ENCODE measurements around the gene RFC2.
"Not testable (repeated sequence)": the region's sequence is repeated elsewhere in the genome, so short reads cannot be mapped to it uniquely, and the experiment has no call there.

Gene RFC2

GRCh38 chr7:74249058-74249457 is 5.1 kb downstream of the RFC2 start:
- not testable (repeated sequence) for H3K27me3 ChIP-seq (ENCODE audit: control insufficient read depth in 1 of 2, insufficient read depth in 2 of 2, low read length in 2 of 2); H3K9ac ChIP-seq (ENCODE audit: low read depth in 1 of 2, low read length in 2 of 2); H3K9me3 ChIP-seq (ENCODE audit: control insufficient read depth in 1 of 2, low read length in 2 of 2); H3K27ac ChIP-seq (ENCODE audit: low read depth, low read length); H3K4me3 ChIP-seq (ENCODE audit: low read depth in 1 of 2, low read length in 2 of 2)
- Histone ChIP-seq H3K4me1 (ENCODE audit: control insufficient read depth in 1 of 2, insufficient read depth in 2 of 2, low read length in 2 of 2) (peaks cover 5 to 12% of the 10 kb centered on the region in 2 donors), H3K36me3 (ENCODE audit: control insufficient read depth in 1 of 2, insufficient read depth in 2 of 2, low read length in 2 of 2) (peaks cover 7 to 25% of the 10 kb centered on the region in 2 donors)

DNA sequence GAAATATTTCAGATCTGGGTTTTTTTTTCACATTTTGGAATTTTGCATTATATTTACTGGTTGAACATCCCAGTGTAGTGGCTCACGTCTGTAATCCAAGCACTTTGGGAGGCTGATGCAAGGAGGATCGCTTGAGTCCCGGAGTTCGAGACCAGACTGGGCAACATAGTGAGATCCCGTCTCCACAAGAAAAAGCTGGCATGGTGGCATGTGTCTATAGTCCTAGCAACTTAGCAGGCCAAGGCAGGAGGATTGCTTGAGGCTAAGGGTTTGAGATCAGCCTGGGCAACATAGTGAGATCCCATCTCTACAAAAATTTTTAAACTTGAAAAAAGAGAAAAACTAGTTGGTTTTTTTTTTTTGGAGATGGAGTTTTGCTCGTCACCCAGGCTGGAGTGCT is 6.0 kb downstream of the RFC2 start:
- Histone ChIP-seq H3K36me3 (ENCODE audit: control insufficient read depth in 1 of 2, insufficient read depth in 2 of 2, low read length in 2 of 2) (peaks cover 7 to 28% of the 10 kb centered on the region in 2 donors), H3K9me3 (ENCODE audit: control insufficient read depth in 1 of 2, low read length in 2 of 2) (no peaks in the 10 kb centered on the region), H3K27me3 (ENCODE audit: control insufficient read depth in 1 of 2, insufficient read depth in 2 of 2, low read length in 2 of 2) (no peaks in the 10 kb centered on the region), H3K4me1 (ENCODE audit: control insufficient read depth in 1 of 2, insufficient read depth in 2 of 2, low read length in 2 of 2) (peaks cover 3 to 7% of the 10 kb centered on the region in 2 donors), H3K4me3 (ENCODE audit: low read depth in 1 of 2, low read length in 2 of 2) (no peak overlapping the region), H3K9ac (ENCODE audit: low read depth in 1 of 2, low read length in 2 of 2) (no peak overlapping the region), H3K27ac (ENCODE audit: low read depth, low read length) (no peak overlapping the region)

- Histone ChIP-seq H3K9ac (ENCODE audit: low read depth in 1 of 2, low read length in 2 of 2) (no peak overlapping the region), H3K27ac (ENCODE audit: low read depth, low read length) (no peak overlapping the region), H3K36me3 (ENCODE audit: control insufficient read depth in 1 of 2, insufficient read depth in 2 of 2, low read length in 2 of 2) (peaks cover 7 to 40% of the 10 kb centered on the region in 2 donors), H3K4me1 (ENCODE audit: control insufficient read depth in 1 of 2, insufficient read depth in 2 of 2, low read length in 2 of 2) (no peaks in the 10 kb centered on the region), H3K9me3 (ENCODE audit: control insufficient read depth in 1 of 2, low read length in 2 of 2) (no peaks in the 10 kb centered on the region), H3K4me3 (ENCODE audit: low read depth in 1 of 2, low read length in 2 of 2) (no peak overlapping the region), H3K27me3 (ENCODE audit: control insufficient read depth in 1 of 2, insufficient read depth in 2 of 2, low read length in 2 of 2) (no peaks in the 10 kb centered on the region)
Observed at GRCh38 chr7:74246497-74246896, 7.7 kb downstream of the RFC2 start.

GRCh38 chr7:74242122-74242443 is 12.1 kb downstream of the RFC2 start:
- Histone ChIP-seq H3K36me3 (ENCODE audit: control insufficient read depth in 1 of 2, insufficient read depth in 2 of 2, low read length in 2 of 2) (peaks cover 8 to 45% of the 10 kb centered on the region in 2 donors), H3K27ac (ENCODE audit: low read depth, low read length) (no peak overlapping the region), H3K9me3 (ENCODE audit: control insufficient read depth in 1 of 2, low read length in 2 of 2) (no peaks in the 10 kb centered on the region), H3K4me1 (ENCODE audit: control insufficient read depth in 1 of 2, insufficient read depth in 2 of 2, low read length in 2 of 2) (no peaks in the 10 kb centered on the region), H3K4me3 (ENCODE audit: low read depth in 1 of 2, low read length in 2 of 2) (no peak overlapping the region), H3K9ac (ENCODE audit: low read depth in 1 of 2, low read length in 2 of 2) (no peak overlapping the region), H3K27me3 (ENCODE audit: control insufficient read depth in 1 of 2, insufficient read depth in 2 of 2, low read length in 2 of 2) (no peaks in the 10 kb centered on the region)

DNA sequence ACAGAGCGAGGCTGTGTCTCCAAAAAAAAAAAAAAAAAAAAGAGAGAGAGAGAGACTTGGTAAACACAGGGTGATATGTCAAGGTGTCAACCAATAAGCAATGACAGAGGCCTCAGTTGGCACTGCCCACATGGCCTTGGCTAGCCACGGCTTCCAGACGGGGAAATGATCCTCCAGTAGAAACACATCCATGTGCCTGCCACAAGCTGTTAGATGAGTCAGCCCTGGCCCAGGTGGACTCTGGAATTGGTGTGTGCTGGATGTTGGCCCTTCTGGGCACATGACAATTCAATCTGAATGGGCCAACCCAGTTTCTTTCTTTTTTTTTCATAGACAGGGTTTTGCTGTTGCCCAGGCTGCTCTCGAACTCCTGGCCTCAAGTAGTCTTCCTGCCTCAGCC is 13.7 kb downstream of the RFC2 start:
- Histone ChIP-seq H3K9me3 (ENCODE audit: control insufficient read depth in 1 of 2, low read length in 2 of 2) (no peaks in the 10 kb centered on the region), H3K36me3 (ENCODE audit: control insufficient read depth in 1 of 2, insufficient read depth in 2 of 2, low read length in 2 of 2) (peaks cover 8 to 55% of the 10 kb centered on the region in 2 donors), H3K9ac (ENCODE audit: low read depth in 1 of 2, low read length in 2 of 2) (no peak overlapping the region)

DNA sequence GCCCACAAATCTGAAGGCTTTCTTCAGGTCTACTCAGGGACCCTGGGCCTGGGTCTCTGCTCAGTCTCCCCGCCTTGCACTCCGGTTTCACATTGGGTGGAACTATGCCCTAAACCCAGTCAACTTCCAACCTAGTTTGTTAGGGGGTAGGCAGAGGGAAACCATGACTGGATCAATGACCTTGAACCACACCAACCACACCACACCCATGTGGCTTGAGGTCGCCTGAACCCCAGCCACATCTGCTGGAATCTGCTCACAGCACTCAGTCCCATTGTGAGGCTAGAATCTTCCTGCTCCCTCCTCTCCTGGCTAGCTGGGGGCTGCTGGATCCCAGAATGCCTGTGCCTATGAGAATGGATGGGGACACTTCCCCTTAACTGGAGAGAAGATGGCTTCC is 17.9 kb downstream of the RFC2 start:
- Histone ChIP-seq H3K27me3 (ENCODE audit: control insufficient read depth in 1 of 2, insufficient read depth in 2 of 2, low read length in 2 of 2) (no peaks in the 10 kb centered on the region), H3K9me3 (ENCODE audit: control insufficient read depth in 1 of 2, low read length in 2 of 2) (no peaks in the 10 kb centered on the region), H3K4me3 (ENCODE audit: low read depth in 1 of 2, low read length in 2 of 2) (no peak overlapping the region), H3K9ac (ENCODE audit: low read depth in 1 of 2, low read length in 2 of 2) (no peak overlapping the region), H3K27ac (ENCODE audit: low read depth, low read length) (no peak overlapping the region), H3K4me1 (ENCODE audit: control insufficient read depth in 1 of 2, insufficient read depth in 2 of 2, low read length in 2 of 2) (no peaks in the 10 kb centered on the region), H3K36me3 (ENCODE audit: control insufficient read depth in 1 of 2, insufficient read depth in 2 of 2, low read length in 2 of 2) (peaks cover 8 to 54% of the 10 kb centered on the region in 2 donors)

More for the DNA sequence above, 13.7 kb downstream of the RFC2 start:
- H3K4me3 ChIP-seq (ENCODE audit: low read depth in 1 of 2, low read length in 2 of 2) = no peak overlapping the region
- no peaks in the 10 kb centered on the region for H3K4me1 ChIP-seq (ENCODE audit: control insufficient read depth in 1 of 2, insufficient read depth in 2 of 2, low read length in 2 of 2)
- no peaks in the 10 kb centered on the region for H3K27me3 ChIP-seq (ENCODE audit: control insufficient read depth in 1 of 2, insufficient read depth in 2 of 2, low read length in 2 of 2)
- no peak overlapping the region for H3K27ac ChIP-seq (ENCODE audit: low read depth, low read length)

- Histone ChIP-seq H3K36me3 (ENCODE audit: control insufficient read depth in 1 of 2, insufficient read depth in 2 of 2, low read length in 2 of 2) (peaks cover 8 to 57% of the 10 kb centered on the region in 2 donors), H3K9ac (ENCODE audit: low read depth in 1 of 2, low read length in 2 of 2) (no peak overlapping the region), H3K27ac (ENCODE audit: low read depth, low read length) (no peak overlapping the region), H3K27me3 (ENCODE audit: control insufficient read depth in 1 of 2, insufficient read depth in 2 of 2, low read length in 2 of 2) (no peaks in the 10 kb centered on the region), H3K4me3 (ENCODE audit: low read depth in 1 of 2, low read length in 2 of 2) (no peak overlapping the region), H3K9me3 (ENCODE audit: control insufficient read depth in 1 of 2, low read length in 2 of 2) (no peaks in the 10 kb centered on the region), H3K4me1 (ENCODE audit: control insufficient read depth in 1 of 2, insufficient read depth in 2 of 2, low read length in 2 of 2) (no peaks in the 10 kb centered on the region)
Observed at GRCh38 chr7:74235518-74236268, 18.5 kb downstream of the RFC2 start.

DNA sequence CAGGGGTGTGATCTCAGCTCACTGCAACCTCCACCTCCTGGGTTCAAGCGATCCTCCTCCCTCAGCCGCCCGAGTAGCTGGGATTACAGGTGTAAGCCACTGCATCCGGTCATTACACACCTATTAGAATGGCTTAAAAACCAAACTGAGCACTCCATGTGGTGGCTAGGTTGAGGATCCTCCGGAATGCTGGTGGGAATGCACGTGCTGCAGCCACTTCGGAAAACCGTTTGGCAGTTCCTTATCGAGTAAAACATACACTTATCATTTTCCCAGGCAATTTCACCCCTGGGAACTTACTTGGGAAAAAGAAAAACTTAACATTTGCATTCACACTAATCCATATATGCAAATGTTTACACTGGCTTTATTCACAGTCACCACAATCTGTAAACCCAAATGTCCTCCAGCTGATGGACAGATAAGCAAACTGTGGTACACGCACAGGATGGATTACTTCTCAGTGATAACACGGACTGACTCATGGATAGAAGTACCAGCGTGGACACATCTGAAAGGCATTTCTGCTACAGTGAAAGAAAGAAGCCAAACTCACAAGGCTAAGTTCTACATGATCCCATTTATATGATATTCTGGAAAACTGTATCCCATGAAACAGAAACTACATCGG is 20.4 kb downstream of the RFC2 start:
- no peaks in the 10 kb centered on the region for H3K27me3 ChIP-seq (ENCODE audit: control insufficient read depth in 1 of 2, insufficient read depth in 2 of 2, low read length in 2 of 2)
- no peaks in the 10 kb centered on the region for H3K4me1 ChIP-seq (ENCODE audit: control insufficient read depth in 1 of 2, insufficient read depth in 2 of 2, low read length in 2 of 2)
- no peaks in the 10 kb centered on the region for H3K9me3 ChIP-seq (ENCODE audit: control insufficient read depth in 1 of 2, low read length in 2 of 2)
- no peak overlapping the region for H3K9ac ChIP-seq (ENCODE audit: low read depth in 1 of 2, low read length in 2 of 2)
- no peak overlapping the region for H3K4me3 ChIP-seq (ENCODE audit: low read depth in 1 of 2, low read length in 2 of 2)
- H3K36me3 ChIP-seq (ENCODE audit: control insufficient read depth in 1 of 2, insufficient read depth in 2 of 2, low read length in 2 of 2) = peaks cover 3 to 46% of the 10 kb centered on the region in 2 donors
- no peak overlapping the region for H3K27ac ChIP-seq (ENCODE audit: low read depth, low read length)

- Histone ChIP-seq H3K27me3 (ENCODE audit: control insufficient read depth in 1 of 2, insufficient read depth in 2 of 2, low read length in 2 of 2) (no peaks in the 10 kb centered on the region), H3K9ac (ENCODE audit: low read depth in 1 of 2, low read length in 2 of 2) (no peak overlapping the region), H3K9me3 (ENCODE audit: control insufficient read depth in 1 of 2, low read length in 2 of 2) (no peaks in the 10 kb centered on the region), H3K4me1 (ENCODE audit: control insufficient read depth in 1 of 2, insufficient read depth in 2 of 2, low read length in 2 of 2) (no peaks in the 10 kb centered on the region), H3K4me3 (ENCODE audit: low read depth in 1 of 2, low read length in 2 of 2) (no peak overlapping the region), H3K36me3 (ENCODE audit: control insufficient read depth in 1 of 2, insufficient read depth in 2 of 2, low read length in 2 of 2) (peaks cover 0 to 23% of the 10 kb centered on the region in 2 donors), H3K27ac (ENCODE audit: low read depth, low read length) (no peak overlapping the region)
Observed at GRCh38 chr7:74231232-74231590, 23.0 kb downstream of the RFC2 start.

GRCh38 chr7:74230446-74231231 is 23.6 kb downstream of the RFC2 start:
- Histone ChIP-seq H3K27me3 (ENCODE audit: control insufficient read depth in 1 of 2, insufficient read depth in 2 of 2, low read length in 2 of 2) (no peaks in the 10 kb centered on the region), H3K9ac (ENCODE audit: low read depth in 1 of 2, low read length in 2 of 2) (no peak overlapping the region), H3K4me1 (ENCODE audit: control insufficient read depth in 1 of 2, insufficient read depth in 2 of 2, low read length in 2 of 2) (no peaks in the 10 kb centered on the region), H3K9me3 (ENCODE audit: control insufficient read depth in 1 of 2, low read length in 2 of 2) (no peaks in the 10 kb centered on the region), H3K27ac (ENCODE audit: low read depth, low read length) (no peak overlapping the region), H3K4me3 (ENCODE audit: low read depth in 1 of 2, low read length in 2 of 2) (no peak overlapping the region), H3K36me3 (ENCODE audit: control insufficient read depth in 1 of 2, insufficient read depth in 2 of 2, low read length in 2 of 2) (peaks cover 0 to 22% of the 10 kb centered on the region in 2 donors)

All from duodenal mucosa (tissue), 2 donors.